ENCODE measurements around the gene TRIM69.
"Not testable (repeated sequence)": the region's sequence is repeated elsewhere in the genome, so short reads cannot be mapped to it uniquely, and the experiment has no call there.

The TRIM69 gene

DNA sequence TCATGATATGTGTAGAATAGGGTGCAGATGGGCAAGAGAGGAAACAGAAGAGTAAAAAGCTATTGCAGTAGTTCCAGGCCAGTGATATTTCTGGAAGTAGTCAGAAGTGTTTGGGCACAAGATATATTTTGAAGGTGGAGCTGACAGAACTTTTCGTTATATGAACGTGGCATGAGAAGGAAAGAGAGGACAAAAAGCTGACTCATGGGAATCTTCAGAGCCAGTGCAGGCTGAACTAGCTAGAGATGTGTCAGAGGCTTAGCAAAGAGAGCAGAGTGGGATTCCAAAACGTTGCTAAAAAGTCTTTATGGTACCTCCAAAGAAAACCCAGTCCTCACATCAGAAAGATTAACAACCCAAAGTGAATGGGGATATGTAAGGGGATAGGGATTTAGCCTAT lies 28.7 kb downstream of the TRIM69 start:
- TF ChIP-seq, protein P1, sequence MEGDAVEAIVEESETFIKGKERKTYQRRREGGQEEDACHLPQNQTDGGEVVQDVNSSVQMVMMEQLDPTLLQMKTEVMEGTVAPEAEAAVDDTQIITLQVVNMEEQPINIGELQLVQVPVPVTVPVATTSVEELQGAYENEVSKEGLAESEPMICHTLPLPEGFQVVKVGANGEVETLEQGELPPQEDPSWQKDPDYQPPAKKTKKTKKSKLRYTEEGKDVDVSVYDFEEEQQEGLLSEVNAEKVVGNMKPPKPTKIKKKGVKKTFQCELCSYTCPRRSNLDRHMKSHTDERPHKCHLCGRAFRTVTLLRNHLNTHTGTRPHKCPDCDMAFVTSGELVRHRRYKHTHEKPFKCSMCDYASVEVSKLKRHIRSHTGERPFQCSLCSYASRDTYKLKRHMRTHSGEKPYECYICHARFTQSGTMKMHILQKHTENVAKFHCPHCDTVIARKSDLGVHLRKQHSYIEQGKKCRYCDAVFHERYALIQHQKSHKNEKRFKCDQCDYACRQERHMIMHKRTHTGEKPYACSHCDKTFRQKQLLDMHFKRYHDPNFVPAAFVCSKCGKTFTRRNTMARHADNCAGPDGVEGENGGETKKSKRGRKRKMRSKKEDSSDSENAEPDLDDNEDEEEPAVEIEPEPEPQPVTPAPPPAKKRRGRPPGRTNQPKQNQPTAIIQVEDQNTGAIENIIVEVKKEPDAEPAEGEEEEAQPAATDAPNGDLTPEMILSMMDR (IDR thresholded peaks at IDR 0.05; ENCODE audit: low read depth, low read length, missing control alignments): no peak
- H3K4me3 ChIP-seq (replicated peaks; ENCODE audit: low read depth, low read length): no peak overlapping the region
- DNase-seq (ENCODE audit: extremely low read depth, low read depth): no peak

GRCh38 chr15:44769521-44769920 lies 33.2 kb downstream of the TRIM69 start:
- TF ChIP-seq, protein P1 (IDR thresholded peaks at IDR 0.05; ENCODE audit: low read depth, low read length, missing control alignments): no peak
- DNase-seq (ENCODE audit: extremely low read depth, low read depth): no peak
- H3K4me3 ChIP-seq (replicated peaks; ENCODE audit: low read depth, low read length): no peak overlapping the region

DNA sequence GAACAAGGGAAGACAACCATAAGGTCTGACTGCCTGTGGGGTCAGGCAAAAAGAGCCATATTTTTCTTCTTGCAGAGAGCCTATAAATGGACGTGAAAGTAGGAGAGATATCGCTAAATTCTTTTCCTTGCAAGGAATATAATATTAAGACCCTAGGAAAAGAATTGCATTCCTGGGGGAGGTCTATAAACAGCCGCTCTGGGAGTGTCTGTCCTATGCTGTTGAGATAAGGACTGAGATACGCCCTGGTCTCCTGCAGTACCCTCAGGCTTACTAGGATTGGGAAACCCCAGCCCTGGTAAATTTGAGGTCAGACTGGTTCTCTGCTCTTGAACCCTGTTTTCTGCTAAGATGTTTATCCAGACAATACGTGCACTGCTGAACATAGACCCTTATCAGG lies 34.4 kb downstream of the TRIM69 start:
- not testable (repeated sequence) for DNase-seq (ENCODE audit: extremely low read depth, low read depth); H3K4me3 ChIP-seq (replicated peaks; ENCODE audit: low read depth, low read length)

- no peak overlapping the region for H3K4me3 ChIP-seq (replicated peaks; ENCODE audit: low read depth, low read length)
- no peak for DNase-seq (ENCODE audit: extremely low read depth, low read depth)
- TF ChIP-seq, protein P1 (IDR thresholded peaks at IDR 0.05; ENCODE audit: low read depth, low read length, missing control alignments): no peak
Observed at GRCh38 chr15:44775953-44776352, 39.6 kb downstream of the TRIM69 start.

- H3K4me3 ChIP-seq (replicated peaks; ENCODE audit: low read depth, low read length): no peak overlapping the region
- no peak for DNase-seq (ENCODE audit: extremely low read depth, low read depth)
- TF ChIP-seq, protein P1 (IDR thresholded peaks at IDR 0.05; ENCODE audit: low read depth, low read length, missing control alignments): no peak
Observed at GRCh38 chr15:44779761-44780160, 43.4 kb downstream of the TRIM69 start.

DNA sequence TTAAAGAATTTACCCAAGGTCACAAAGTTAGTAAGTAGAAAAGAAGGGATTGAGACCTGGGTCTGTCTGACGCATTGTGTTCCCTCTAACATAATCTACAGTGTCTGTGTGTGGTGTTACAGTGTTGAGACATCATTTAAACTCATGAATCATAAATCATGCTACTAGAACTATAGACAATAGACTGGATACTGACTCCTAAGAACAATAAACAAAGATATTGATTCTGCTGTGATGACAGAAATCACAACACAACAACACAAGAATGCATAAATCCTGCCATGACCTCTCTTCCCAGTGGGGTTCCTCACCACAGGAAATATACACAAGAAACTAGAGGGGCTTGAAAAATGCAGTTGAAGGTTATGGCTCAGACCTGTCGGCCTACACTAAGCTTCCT lies 44.3 kb downstream of the TRIM69 start:
- H3K4me3 ChIP-seq (replicated peaks; ENCODE audit: low read depth, low read length): no peak overlapping the region
- TF ChIP-seq, protein P1 (IDR thresholded peaks at IDR 0.05; ENCODE audit: low read depth, low read length, missing control alignments): no peak
- DNase-seq (ENCODE audit: extremely low read depth, low read depth): no peak

- TF ChIP-seq, protein P1 (IDR thresholded peaks at IDR 0.05; ENCODE audit: low read depth, low read length, missing control alignments): no peak
- no peak overlapping the region for H3K4me3 ChIP-seq (replicated peaks; ENCODE audit: low read depth, low read length)
- no peak for DNase-seq (ENCODE audit: extremely low read depth, low read depth)
Observed at GRCh38 chr15:44781128-44781810, 44.9 kb downstream of the TRIM69 start.

Measured in HFF-Myc (cell line).